ENCODE results near the gene PIBF1.
"Not testable (repeated sequence)": the region's sequence is repeated elsewhere in the genome, so short reads cannot be mapped to it uniquely, and the experiment has no call there.

PIBF1 gene, protein sequence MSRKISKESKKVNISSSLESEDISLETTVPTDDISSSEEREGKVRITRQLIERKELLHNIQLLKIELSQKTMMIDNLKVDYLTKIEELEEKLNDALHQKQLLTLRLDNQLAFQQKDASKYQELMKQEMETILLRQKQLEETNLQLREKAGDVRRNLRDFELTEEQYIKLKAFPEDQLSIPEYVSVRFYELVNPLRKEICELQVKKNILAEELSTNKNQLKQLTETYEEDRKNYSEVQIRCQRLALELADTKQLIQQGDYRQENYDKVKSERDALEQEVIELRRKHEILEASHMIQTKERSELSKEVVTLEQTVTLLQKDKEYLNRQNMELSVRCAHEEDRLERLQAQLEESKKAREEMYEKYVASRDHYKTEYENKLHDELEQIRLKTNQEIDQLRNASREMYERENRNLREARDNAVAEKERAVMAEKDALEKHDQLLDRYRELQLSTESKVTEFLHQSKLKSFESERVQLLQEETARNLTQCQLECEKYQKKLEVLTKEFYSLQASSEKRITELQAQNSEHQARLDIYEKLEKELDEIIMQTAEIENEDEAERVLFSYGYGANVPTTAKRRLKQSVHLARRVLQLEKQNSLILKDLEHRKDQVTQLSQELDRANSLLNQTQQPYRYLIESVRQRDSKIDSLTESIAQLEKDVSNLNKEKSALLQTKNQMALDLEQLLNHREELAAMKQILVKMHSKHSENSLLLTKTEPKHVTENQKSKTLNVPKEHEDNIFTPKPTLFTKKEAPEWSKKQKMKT

DNA sequence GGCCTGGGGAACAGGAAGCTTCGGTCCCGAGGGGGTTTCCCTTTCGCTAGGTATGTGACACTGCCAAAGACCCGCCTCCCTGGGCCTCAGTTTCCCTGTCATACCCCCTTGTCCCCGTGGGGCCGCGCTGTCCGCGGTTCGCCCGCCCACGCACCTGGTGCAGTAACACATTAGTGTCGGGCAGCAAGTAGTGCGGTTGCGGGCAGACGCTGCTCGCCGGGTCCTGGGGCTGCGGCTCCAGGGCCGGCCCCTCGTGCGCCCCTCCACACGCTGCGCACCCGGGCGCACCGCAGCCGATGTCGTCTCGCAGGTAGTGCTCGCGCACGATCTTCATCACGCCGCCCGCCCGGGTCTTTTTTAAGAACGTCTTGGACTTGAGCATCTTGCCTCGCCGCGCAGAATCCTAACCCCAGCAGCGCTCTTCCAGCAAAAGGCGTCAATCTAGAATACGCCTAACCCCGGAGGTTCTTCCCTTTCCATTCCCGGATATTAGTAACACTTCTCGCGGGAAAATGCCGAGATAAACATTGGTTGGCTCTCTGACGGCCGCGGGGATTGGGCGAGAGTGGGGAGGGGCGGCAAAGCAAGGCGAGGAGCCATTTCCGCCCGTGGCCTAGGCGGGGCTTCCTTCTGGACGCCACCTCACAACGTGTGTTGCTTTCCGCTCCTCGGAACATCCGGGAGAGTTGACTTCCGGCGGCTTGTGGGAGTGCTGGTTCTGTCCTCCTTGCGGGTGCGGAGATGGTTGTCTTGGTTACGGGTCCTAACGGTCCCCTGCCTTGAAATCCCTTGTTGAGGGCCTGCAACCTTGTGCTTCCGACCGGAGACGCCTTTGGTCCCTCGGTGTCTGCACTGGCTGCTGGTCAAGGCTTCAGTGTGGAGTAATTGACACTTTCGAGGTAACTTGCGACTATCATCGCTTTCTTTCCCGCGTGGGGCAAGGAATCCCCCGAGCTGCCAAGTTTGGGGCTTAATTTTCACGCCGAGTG lies at the start of gene PIBF1, which contains the start of gene DIS3:
PIBF1 (plus strand) TSS at position 683 of the 989 bp plus-strand sequence. CDS start 1,337 bp downstream, outside the sequence.
DIS3 (minus strand) TSS at position 450 of the 989 bp plus-strand sequence; CDS start at position 382, 68 bp downstream.
- DNase-seq, result peak; percentile 99

DNA sequence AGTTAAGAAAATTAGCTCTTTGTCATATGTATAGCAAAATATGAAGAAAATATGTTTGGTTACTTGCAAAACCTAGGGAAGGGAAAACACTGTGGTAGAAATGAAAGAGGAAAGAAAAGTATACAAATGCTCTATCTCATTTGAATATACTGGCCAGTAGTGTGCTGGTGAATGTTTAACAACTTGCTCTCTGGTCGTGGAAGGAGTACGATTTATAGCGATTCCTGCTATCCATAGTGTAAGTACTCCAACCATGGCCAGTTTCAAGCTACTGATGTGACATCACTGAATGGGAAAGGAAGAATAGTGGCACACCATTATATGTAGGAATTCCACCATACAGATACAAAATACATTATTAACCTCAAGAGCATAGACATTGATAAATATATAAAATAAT lies 44.9 kb upstream of the PIBF1 start:
- DNase-seq, result no peak

DNA sequence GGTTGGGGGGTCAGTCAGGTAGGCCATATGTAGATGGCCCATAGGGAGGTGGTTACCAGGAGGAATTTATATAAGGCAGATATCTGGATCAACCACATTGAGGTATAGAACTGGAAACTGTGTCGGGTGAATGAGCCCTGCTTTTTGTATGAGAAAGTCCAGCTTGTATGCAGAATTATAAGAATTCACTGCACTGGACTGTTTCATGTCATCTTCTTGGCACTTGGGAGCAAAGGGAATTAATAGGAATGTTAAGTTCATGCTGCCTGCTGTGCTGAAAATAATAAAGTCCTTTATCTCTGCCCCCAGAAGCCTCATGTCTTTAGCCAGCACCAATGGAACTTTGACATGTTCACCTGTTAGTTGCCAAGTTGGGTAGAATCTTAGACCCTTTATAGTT lies 41.9 kb upstream of the PIBF1 start:
- no peak for DNase-seq

DNA sequence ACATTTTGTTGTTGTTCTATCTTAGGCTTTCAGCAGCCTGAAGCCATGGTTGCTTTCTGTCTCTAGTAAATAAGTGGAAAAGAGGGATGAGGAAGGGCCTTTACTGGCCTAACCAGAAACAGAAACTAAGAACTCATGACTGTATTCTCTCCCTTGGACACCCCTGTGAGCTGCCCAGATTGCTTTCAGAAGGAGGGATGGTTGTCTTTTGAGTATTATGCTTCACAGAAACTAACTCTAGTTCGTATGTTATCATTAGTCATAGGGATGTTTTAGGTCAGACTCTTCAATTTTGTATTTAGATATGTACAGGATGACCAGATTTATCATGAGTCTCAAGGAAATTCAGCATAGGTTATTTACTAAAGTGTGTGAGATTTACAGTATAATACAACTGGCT lies 36.7 kb upstream of the PIBF1 start:
- no peak for DNase-seq

DNA sequence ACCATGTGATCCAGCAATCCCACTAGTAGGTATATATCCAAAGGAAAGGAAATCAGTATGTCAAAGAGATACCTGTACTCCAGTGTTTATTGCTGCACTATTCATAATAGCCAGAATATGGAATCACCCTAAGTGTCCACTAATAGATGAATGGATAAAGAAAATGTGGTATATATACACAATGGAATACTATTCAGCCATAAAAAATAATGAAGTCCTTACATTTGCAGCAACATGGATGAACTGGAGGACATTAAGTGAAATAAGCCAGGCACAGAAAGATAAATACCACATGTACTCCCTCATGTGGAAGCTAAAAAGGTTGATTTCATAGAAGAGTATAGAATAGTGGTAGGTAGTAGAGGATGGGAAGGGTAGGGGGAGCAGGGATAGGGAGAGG lies 30.7 kb upstream of the PIBF1 start:
- DNase-seq, result no peak

DNA sequence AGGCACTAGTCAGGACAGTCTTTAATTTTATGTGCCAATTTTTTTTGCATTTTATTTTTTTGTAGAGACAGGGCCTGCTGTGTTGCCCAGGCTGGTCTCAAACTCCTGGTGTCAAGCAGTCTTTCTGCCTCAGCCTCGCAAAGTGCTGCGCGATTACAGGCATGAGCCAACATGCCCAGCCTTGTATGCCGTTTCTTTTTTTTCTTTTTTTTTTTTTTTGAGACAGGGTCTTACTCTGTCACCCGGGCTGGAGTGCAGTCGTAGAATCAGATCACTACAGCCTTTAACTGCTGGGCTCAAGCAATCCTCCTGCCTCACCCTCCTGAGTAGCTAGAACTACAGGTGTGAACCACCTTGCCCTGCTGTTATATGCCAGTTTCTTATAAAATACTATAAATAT lies 27.8 kb upstream of the PIBF1 start:
- no peak for DNase-seq

DNA sequence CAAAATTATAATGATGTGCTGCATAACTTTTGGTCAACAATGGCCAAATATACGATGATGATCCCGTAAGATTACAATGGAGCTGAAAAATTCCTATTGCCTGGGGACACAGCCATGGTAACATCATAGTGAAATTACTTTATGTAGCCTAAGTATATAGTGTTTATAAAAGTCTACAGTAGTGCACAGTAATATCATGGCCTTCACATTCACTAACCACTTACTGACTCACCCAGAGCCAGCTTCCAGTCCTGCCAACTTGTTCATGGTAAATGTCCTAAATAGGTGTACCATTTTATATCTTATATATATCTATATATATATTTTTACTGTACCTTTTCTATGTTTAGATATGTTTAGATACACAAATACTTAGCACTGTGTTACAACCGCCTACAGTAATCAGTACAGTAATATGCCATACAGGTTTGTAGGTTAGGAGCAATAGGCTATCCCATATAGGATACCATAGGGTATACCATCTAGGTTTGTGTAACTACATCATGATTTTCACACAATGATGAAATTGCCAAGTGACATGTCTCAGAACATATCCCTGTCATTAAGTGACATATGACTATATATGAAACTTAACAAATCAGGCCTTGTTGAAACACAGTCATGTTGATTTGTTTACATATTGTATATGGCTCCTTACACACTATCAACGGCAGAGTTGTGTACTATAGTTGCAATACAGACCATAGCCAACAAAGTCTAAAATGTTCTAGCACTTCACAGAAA lies 24.0 kb upstream of the PIBF1 start:
- no peak for DNase-seq

DNA sequence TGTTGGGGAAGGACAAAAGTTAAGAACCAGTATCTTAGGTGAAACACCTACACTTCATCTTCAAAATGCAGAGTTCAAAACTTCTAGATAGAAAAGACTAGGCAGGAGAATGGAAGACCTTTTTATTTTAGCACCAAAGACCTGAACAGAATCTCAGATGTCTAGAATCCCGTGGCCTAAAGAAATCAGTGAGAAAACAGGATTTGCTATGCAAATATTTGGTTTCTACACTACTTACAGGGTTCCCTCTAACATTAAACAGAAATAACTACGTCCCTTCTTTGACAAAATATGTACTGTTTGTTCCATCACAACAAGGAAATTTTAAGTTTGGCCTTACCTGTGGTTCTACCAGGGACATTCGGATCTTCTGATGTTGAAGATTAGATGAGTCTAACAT lies 21.7 kb upstream of the PIBF1 start:
- DNase-seq, result no peak

DNA sequence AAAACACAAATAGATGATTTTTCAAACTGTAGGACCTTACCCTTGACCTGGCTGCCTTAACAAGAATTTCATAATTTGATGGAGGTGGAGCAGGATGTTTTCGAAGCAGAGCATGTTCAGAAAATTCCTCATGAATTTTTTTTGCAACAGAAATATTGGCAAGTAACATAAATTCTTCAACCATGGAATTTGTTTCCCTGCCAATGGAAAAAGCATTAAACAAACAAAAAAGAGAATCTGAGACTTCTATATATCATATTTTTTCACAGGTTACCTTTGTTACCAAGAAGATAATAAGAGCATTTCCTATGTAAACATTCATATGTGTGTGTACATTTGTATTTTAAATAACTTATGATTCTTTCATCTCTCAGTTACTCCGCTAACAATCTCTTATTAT lies 18.5 kb upstream of the PIBF1 start:
- DNase-seq, result no peak

DNA sequence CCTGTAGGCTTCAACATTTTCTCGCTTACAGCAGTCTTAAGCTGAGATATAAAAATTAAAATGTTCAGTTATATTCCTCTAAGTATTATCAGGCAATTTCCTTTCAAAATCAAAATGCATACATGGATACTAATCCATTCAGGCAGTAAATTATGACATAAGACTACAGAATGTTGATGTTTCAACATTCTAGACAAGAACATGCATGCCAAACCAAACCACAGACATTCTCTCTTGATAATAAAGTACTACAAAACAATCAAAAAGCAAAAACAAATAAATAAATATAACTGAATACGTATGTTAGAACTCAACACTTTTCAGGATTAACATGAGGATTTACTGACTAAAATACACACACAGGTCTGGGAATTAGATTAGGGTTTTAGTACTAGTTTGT lies 7.9 kb upstream of the PIBF1 start:
- no peak for DNase-seq

DNA sequence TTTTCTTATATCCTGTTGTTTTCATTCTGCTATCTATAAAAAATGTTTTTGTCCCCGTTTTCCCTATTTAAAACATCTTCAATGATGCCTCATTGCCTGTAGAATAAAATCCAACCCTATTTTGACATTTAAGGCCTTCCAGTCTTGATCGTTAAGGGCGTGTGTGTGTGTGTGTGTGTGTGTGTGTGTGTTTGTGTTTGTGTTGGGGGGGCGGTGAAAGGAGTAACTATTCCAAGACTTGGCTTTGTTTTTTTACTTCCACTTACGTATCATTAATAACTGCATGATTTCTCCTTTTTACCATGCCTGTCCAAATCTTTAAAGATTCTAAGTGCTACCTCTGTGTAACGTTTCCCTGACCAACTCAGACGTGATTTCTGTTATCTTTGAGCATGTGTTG lies 784 bp downstream of the PIBF1 start:
- DNase-seq, result no peak

DNA sequence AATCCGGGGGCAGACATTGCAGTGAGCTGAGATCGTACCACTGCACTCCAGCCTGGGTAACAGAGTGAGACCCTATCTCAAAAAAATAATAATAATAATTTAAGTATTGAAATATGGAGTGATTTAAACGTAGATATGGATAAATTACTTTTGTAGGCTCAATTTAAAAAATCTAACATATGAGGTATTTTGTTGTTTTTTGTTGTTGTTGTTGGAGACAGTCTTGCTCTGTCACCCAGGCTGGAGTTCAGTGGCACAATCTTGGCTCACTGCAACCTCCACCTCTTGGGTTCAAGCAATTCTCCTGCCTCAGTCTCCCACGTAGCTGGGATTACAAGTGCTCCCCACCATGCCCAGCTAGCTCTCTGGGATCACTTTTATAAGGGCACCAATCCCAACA lies 2.7 kb downstream of the PIBF1 start:
- DNase-seq, result not testable (repeated sequence)

DNA sequence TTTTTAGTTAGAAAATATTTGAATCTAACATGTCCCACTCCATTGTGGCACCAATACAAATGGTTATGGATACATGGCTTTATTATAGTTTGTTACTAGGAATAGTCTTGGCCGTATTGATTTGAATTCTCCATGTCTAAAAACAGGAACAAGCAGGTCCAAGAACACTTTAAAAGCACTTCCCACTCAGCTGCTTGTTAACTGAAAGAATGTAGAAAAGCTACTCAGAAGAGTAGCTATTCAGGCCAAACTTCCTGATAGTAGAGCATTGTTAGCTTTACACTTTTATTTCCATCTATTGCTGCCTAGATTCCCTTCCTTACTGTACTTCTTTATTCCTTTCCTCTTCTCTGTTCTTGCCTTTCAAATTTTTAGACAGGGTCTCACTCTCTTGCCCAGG lies 6.9 kb downstream of the PIBF1 start:
- no peak for DNase-seq

DNA sequence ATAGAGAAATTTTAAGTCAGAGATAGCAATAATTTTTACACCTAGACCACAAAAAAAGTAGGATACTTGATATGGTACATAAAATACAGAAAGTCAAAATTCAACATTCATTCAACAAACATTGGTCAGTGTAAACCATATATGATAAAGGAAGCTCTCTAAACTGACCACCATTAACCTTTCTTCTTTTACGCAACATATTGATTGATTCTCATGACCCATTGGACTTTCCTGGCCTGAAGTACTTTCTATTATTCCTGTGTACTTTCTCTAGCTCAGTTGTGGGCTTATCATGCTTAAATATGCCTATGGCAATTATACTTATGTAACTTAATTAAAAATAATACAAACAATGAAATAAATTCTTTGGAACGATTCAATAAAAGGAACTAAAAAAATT lies 10.7 kb downstream of the PIBF1 start:
- DNase-seq, result no peak

DNA sequence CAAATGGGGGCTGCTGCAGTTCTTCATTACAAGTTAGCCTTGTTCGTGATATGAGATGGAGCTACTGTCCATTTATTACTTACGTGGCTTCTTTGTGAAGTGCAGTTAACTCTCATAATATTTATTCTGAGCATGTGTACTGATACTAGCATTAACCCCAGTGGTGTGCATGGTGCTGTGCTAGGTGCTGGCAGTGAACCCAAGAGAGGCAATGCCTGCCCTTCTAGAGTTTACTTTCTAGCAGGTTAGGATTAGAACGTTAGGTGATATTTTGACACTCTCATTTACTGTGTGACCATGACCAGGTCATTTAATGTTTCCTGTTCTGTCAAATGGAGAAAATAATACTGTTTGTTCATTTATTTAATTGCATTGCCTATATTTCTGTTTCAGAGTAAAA lies 16.9 kb downstream of the PIBF1 start:
- DNase-seq, result no peak

DNA sequence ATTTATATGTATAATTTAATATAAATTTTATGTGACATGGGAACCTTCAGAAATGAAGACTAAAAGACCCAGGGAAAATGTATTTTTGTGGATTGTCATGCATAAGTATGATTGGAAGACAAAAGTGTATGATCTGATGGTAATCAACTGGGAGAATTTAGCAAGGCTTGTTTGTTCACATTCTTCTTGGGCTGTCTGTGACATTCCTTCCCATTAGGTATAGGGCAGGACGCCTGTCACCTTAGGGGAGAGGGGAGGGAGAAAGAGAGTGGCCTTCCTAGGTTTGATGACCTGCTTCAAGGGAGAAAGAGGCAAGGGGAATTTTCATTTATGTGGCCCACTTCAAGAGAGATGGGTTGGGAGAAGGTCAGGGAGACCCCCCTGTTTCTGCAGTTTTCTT lies 22.4 kb downstream of the PIBF1 start:
- no peak for DNase-seq

DNA sequence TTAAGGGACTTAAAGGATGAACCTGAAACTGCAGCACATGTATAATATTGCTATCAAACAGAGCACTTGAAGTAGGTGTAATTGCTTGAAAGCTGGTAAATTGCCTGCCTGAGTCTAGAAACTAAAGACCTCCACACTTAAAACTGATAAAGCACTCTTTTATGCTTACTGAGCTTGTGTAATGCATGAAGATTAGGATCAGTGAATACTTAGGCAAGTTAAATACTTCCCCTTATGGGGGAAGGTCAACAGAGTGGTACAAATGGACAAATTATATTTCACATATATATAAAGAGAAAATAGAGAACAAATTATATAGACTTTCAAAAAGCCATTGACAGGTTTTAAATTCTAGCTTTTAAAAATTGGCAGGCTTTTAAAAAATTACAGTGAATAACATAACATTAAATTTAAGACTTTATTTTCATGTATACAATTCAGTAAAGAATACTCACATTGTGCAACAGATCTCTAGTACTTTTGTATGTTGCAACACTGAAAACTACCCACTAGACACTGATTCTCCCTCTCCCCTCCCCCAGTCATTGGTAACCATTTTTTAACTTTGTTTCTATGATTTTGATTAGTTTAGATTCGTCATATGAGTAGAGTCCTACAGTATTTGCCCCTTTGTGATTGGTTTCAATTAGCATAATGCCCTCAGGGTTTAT lies 23.9 kb downstream of the PIBF1 start:
- no peak for DNase-seq

DNA sequence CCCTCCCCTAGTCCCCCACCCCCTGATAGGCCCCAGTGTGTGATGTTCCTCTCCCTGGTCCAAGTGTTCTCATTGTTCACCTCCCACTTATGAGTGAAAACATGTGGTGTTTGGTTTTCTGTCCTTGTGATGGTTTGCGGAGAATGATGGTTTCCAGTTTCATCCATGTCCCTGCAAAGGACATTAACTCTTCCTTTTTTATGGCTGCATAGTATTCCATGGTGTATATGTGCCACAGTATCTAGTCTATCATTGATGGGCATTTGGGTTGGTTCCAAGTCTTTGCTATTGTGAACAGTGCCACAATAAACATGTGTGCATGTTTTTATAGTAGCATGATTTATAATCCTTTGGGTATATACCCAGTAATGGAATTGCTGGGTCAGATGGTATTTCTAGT lies 24.6 kb downstream of the PIBF1 start:
- not testable (repeated sequence) for DNase-seq

DNA sequence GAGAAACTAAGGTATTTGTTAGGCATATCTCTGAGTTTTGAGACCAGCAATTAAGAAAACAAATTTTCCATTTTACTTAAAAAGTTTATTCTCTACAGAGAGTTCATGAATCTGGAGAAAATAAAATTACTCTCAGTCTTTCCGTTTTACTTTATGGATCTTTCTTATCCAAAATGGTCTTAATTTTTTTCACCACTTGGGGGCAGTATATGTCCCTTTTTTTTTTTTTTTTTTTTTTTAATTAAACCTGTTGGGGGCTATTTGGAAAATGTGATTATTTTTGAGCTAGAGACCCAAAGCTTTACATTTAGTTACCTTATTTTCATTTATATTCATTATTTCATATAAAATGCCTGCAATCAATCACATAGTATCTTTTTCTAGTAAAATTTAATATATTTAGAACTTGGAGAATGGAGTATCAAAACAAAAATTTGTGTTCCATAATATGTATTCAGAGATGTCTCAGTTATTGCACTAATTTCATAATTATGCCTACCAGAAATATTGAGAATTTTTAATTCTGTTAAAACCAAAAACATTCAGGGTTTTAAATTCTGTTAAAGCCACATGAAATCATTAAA lies 27.1 kb downstream of the PIBF1 start:
- DNase-seq, result no peak

DNA sequence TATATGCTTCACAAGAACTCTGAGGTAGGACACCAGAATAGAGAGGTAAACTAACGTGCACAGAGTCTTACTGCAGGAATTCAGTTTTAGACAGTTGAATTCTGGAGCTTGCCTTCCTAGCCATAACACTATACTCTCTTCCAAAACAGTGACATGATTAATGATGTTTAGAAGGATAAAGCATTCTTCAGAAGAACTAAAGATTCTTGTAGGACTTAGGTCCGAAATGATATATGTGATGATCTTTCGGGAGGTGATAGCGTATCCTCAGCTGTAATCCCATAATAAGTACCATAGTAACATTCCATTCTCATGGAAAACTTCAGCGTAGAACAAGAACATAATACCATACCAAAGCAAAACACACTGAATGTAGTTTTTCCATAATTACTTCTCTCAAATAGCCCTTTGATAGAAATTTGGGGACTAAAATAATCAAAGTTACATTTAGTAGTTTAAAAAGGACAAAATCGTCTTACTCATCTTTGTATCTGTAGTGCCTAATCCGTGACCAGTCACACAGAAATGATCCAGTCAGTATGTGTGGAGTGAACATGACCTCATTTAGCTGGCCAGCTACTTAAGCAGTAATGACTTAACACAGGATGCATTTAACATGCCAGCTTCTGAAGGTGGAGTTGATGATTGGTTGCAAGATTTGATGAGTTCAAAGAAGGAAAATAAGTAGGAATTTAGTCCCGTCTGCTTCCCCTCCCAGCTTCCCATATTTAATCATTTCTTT lies 38.4 kb downstream of the PIBF1 start:
- DNase-seq, result no peak

DNA sequence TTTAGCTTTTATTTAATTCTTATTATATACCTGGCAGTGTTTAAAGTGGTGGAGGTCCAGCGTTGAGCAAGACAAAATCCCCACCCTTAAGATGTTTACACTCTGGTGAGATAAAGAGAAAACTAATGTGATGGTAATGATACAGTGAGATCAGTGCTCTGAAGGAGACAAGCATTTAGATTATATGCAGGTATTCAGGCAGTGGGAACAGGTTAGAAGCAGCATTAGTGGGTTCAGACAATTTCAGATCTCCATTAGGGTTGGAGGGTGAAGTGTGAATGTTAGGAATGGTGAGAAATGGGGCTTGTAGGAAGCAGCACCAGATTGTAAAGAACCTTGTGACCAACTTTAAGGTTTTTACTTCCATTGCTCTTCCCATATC lies 39.0 kb downstream of the PIBF1 start:
- no peak for DNase-seq
